ENCODE data around the gene B4GALT5.
"Not testable (repeated sequence)": the region's sequence is repeated elsewhere in the genome, so short reads cannot be mapped to it uniquely, and the experiment has no call there.

The B4GALT5 gene

GRCh38 chr20:49677777-49678758, 35.6 kb downstream of the B4GALT5 start:
- DNase-seq, result no peak

GRCh38 chr20:49676581-49677291, 36.9 kb downstream of the B4GALT5 start:
- DNase-seq, result peak in 2 of 5 donors; percentile 27 to 91

GRCh38 chr20:49675368-49676151, 38.1 kb downstream of the B4GALT5 start:
- DNase-seq, result peak in 1 of 5 donors; percentile 28

DNA sequence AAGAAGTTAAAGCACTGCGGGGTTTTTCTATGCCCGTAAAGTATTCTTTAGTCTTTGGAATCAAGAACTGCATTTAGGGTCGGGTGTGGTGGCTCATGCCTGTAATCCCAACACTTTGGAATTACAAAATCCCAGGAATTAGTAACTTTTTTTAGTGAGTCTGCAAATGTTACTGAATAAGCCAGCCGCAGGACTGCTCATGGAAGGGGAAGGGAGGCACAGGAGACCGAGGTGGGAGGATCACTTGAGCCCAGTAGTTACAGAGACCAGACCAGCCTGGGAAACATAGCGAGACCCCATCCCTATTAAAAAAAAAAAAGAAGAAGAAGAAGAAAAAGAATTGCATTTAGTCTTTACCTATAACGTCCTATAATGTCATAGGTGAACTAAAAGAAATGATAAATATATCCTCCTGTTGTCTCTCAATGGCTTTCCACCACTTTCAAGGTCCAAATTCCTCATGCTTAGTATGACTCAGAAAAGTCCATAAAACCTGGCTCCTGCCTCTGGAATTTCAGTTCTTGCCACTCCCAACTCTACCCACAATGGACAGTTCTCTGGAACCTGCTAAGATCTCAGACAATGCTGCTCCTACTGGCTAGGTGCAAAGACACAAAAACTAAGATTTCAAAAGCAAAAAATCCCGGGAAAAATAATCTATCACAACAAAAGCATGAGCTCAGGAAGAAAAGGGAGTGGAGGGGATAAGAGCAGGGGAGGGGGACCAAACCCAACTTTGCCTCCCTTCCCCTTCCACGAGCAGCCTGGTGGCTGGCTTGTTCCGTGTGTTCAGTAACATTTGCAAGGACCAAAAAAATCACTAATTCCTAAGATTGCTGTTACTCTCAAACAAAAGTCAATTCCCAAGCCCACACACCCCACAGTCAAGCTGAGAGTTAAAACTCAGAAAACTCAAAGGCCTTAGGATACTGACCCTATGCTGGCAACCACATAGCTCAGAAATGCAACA, 39.0 kb downstream of the B4GALT5 start:
- DNase-seq, result no peak

- no peak for DNase-seq
Observed at GRCh38 chr20:49672096-49672664, 41.5 kb downstream of the B4GALT5 start.

GRCh38 chr20:49671433-49671832, 42.2 kb downstream of the B4GALT5 start:
- no peak for DNase-seq

GRCh38 chr20:49669601-49670189, 44.0 kb downstream of the B4GALT5 start:
- DNase-seq, result peak in 1 of 5 donors; percentile 88

GRCh38 chr20:49668878-49669195, 44.8 kb downstream of the B4GALT5 start:
- not testable (repeated sequence) for DNase-seq

- peak; percentile 52 to 79 (median 54) for DNase-seq
Observed at GRCh38 chr20:49668181-49668877, 45.3 kb downstream of the B4GALT5 start.

GRCh38 chr20:49666911-49667310, 46.8 kb downstream of the B4GALT5 start:
- no peak for DNase-seq

DNA sequence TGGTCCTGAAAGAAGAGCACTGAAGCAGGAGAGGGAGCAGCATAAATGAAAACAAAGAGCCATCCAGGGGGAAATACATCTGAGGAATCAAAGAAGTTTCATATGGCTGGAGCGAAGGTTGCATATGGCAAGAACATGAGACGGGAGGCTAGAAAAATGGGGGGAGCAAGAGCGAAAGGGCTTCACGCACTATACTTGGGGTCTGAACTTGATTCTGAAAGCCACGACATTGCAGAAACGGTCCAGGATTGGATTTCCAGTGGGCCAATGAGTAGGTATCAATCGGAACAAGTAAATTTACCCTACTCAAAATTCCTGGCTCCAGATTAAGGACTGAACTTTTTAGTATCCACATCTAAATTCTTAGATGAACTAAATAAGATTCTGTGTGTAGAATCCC, 47.9 kb downstream of the B4GALT5 start:
- no peak for DNase-seq

DNA sequence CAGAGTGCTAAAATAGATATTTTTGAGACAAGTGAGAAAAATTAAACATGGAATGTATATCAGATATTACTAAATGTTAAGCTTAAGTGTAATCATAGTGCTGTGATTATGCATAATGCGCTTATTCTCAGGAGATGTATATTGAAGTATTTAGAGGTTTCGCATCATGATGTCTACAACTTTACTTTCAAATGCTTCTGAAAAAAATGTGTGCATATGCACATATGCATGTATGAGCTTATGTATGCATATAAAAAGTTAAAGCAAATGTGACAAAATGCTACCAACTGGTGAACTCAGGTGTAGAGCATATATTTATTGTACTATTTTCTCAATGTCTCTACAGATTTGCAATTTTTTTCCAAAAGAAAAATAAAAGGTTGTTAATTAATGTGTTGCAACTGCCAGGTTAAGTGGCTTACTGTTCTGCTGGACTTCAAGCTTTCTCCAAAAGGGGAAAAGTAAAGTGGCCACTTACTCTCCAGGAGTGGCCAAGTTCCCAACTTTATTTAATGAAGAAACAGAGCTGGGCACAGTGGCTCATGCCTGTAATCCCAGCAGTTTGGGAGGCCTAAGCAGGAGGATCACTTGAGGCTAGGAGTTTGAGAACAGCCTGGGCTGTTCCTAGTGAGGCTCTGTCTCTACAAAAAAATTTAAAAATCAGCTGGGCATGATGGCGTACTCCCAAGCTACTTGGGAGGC, 48.9 kb downstream of the B4GALT5 start:
- DNase-seq, result no peak

- no peak for DNase-seq
Observed at GRCh38 chr20:49663112-49663511, 50.6 kb downstream of the B4GALT5 start.

DNA sequence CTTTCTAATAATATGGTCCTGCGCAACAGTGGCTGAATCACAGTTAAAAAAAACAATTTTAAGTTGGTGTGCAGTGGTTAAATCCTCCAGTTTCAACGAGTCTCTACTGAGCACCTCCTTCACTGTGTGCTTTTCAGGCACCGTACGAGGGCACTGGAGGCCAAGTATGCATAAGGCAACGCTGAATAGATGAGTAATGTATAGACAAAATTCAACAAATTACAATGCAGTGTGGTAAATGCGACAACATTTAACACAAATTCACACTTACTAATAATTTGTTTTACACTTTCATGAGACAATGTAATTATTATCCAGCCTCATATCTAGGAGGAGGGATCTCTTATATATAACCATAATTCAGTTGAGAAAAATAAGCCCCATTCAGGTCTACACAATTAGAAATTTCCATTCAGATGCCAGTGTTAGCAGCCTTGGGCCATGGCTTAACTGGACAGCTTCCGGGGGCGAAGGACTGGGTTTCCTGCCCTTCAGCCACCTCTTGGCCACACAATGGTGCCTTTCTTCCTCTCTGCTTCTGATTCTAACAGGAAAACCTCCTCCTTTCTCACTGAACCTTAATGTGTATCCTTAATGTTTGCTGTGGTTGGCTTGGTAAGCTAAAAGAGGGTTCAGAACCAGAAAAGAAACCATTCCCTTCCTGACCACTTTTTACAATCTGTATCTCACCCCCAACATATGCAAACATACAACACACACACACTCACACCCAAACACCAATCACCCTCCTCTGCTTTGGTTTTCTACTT, 51.9 kb downstream of the B4GALT5 start:
- peak in 1 of 5 donors; percentile 30 for DNase-seq

DNA sequence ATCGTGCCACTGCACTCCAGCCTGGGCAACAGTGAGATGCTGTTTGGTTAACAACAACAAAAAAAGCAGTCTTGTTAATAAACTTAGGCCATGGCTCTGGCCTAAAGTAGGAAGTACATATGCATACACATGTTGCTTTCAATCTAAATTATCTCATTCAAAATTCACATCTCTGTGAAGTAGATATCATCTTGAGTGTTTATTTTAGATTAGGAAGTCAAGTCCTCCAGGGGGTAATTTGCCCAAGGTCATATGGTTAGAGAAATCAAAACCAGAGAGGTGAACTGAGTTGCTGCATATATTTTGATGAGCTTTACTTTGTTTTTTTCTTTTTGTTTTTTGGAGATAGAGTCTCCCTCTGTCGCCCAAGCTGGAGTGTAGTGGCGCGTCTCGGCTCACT, 52.8 kb downstream of the B4GALT5 start:
- DNase-seq, result no peak

- no peak for DNase-seq
Observed at GRCh38 chr20:49659056-49659455, 54.6 kb downstream of the B4GALT5 start.

DNA sequence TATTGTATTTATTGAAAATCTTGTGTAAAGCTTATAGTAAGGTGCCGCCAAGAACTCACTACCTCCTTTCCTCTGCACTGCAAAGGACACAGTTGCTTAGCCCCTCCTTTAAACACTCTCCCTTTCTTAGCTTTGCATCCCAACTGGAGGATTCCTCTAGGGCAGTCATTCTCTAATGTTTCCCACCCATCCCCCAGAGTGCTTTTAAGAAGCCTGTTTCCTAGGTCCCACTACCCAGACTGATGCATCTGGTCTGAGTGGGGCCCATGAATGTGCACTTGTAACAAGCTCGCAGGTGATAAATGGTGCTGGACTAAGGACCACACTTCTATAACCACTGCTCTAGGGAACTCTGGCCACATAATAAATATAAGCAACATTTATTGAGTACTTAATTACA, 55.2 kb downstream of the B4GALT5 start:
- DNase-seq, result no peak

- no peak for DNase-seq
Observed at GRCh38 chr20:49657118-49657901, 56.4 kb downstream of the B4GALT5 start.
